Thyroid gland (tissue), 4 donors: Measurements from ENCODE around the gene SPSB4. TPM values are rescaled to one million over a fixed set of nuclear protein-coding genes. Genes with fewer than 3 reads are reported as not detected.

ENCODE experiments used
- DNase-seq, 2 donors: peaks; one replicate each; pipeline ENCODE4 v3.0.0-alpha.2; 2019
- H3K27ac ChIP-seq, 3 donors: fragments of 200-600 bp; sonication (generic); 1 replicate in 2 of 3; 2 replicates in 1 of 3; pipeline ENCODE4 v1.5.1; 2016 to 2019; ENCODE audit warnings: mild to moderate bottlenecking in 1 of 3, moderate library complexity in 1 of 3
- H3K27me3 ChIP-seq: fragments of 200-600 bp; sonication (generic); one replicate; pipeline ENCODE4 v1.5.1; 2019
- H3K36me3 ChIP-seq, 2 donors: fragments of 200-600 bp; sonication (generic); one replicate each; pipeline ENCODE4 v1.5.1; 2016 to 2019
- H3K4me1 ChIP-seq, 2 donors: fragments of 200-600 bp; sonication (generic); one replicate each; pipeline ENCODE4 v1.5.1; 2017 to 2019
- H3K4me3 ChIP-seq, 3 donors: fragments of 200-600 bp; sonication (generic); replicated peaks in 1 of 3; 1 replicate in 2 of 3; 2 replicates in 1 of 3; pipeline ENCODE4 v1.5.1; 2016; ENCODE audit warnings: mild to moderate bottlenecking in 1 of 3
- H3K9me3 ChIP-seq: fragments of 200-600 bp; sonication (generic); one replicate; pipeline ENCODE4 v1.5.1; 2017
- CTCF ChIP-seq, 6 experiments: fragments of 200-600 bp in 3 of 6; fragments of 450-650 bp in 3 of 6; sonication (generic) in 3 of 6; IDR thresholded peaks; one replicate each; pipeline ENCODE4 v1.5.1; 2016 to 2019; ENCODE audit warnings: antibody characterized with exemption in 6 of 6, mild to moderate bottlenecking in 2 of 6, inconsistent platforms in 1 of 6, moderate library complexity in 1 of 6
- POLR2A ChIP-seq, 2 donors: fragments of 450-650 bp; IDR thresholded peaks; one replicate each; pipeline ENCODE4 v1.6.1; 2017; ENCODE audit warnings: antibody characterized with exemption in 2 of 2, mild to moderate bottlenecking in 2 of 2, moderate library complexity in 1 of 2
- WGBS, 2 donors: methylation state at CpG; one replicate each; pipeline ENCODE4 v1.1.5; 2017; 5-methylcytosine and 5-hydroxymethylcytosine counted together
- intact Hi-C: fragments of 100-400 bp; cut with DNase I; formaldehyde crosslinking; loops from one replicate; pipeline ENCODE4 v1.15.1; 2023
- total RNA-seq, 4 donors: library from RNA; depleted of rRNA; stranded (reverse); fragments of >200 nt; gene quantifications; one replicate each; pipeline ENCODE4 v1.2.3, GENCODE V29; 2016

Gene SPSB4
- total RNA-seq, 4 donors from 2014 or later, result 1.2 TPM; not detected in 3

GRCh38 chr3:141045849-141046248 is 5.3 kb upstream of the SPSB4 start:
- Histone ChIP-seq H3K9me3 (no peaks in the 10 kb centered on the region), H3K27me3 (no peaks in the 10 kb centered on the region), H3K4me3 (no peak overlapping the region), H3K27ac (no peak overlapping the region), H3K4me1 (peaks cover 0 to 2% of the 10 kb centered on the region in 2 donors), H3K36me3 (no peaks in the 10 kb centered on the region)
- DNase-seq, result no peak
- 80 to 100% methylated on average over 1 of the region's 1 CpG for WGBS, 2 donors
- TF ChIP-seq CTCF (IDR thresholded peaks at IDR 0.05) (no peak), POLR2A (IDR thresholded peaks at IDR 0.05) (no peak)
- intact Hi-C loops, result no loop called here

GRCh38 chr3:141047168-141047567 is 4.0 kb upstream of the SPSB4 start:
- WGBS, 2 donors, result 86 to 90% methylated on average over 1 of the region's 1 CpG
- TF ChIP-seq POLR2A (IDR thresholded peaks at IDR 0.05) (no peak), CTCF (IDR thresholded peaks at IDR 0.05) (no peak)

GRCh38 chr3:141049681-141050080 is 1.5 kb upstream of the SPSB4 start:
- H3K27me3 ChIP-seq, result peaks cover 5% of the 10 kb centered on the region
- WGBS, 2 donors, result 45 to 53% methylated on average over 2 of the region's 2 CpGs
- H3K4me1 ChIP-seq, result peaks cover 6 to 18% of the 10 kb centered on the region in 2 donors
- no peaks in the 10 kb centered on the region for H3K36me3 ChIP-seq
- intact Hi-C loops, result no loop called here
- DNase-seq, result no peak
- H3K4me3 ChIP-seq, result no peak overlapping the region
- no peak overlapping the region for H3K27ac ChIP-seq
- no peak for TF ChIP-seq CTCF (IDR thresholded peaks at IDR 0.05)
- no peak for TF ChIP-seq POLR2A (IDR thresholded peaks at IDR 0.05)
- H3K9me3 ChIP-seq, result no peaks in the 10 kb centered on the region

More at GRCh38 chr3:141047168-141047567, 4.0 kb upstream of the SPSB4 start:
- Histone ChIP-seq H3K27ac (no peak overlapping the region), H3K27me3 (no peaks in the 10 kb centered on the region), H3K4me1 (peaks cover 6 to 13% of the 10 kb centered on the region in 2 donors), H3K4me3 (no peak overlapping the region), H3K36me3 (no peaks in the 10 kb centered on the region), H3K9me3 (no peaks in the 10 kb centered on the region)
- no peak for DNase-seq
- intact Hi-C loops, result no loop called here

DNA sequence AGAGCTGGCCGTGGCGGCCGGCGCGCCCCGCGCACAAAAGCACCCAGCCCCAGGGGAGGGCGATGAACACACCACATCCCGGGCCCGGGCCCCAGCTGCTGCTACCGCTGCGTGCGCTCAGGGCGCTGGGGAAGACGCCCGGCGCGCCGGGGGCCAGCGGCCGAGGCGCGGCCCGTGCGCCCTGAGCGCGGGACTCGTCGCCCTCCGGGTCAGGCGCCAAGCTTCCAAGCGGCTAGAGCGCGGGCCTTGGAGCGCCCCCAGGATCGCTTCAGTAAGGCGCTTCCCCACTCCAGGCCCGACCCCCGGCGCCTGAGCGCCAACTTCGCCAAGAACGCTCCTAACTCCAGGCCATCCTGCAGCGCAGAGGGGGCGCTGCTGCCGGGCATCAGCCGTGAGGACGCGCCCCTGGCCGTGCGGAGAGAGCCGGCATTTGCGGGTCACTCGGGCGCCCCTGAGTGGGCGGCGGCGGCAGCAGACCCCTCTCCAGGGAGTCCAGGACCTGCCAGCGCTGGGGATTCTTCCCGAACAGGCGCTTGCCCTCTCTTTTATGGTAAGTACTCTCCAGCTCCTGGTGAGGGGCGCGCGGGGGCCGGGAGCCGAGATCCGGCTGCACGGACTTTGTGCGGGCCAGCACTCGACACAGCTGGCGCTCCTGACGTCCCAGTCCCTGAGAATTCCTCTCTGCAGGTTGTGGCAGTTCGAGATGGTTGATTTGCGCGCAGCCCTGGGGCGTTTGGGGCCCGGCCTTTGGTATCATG is 475 bp downstream of the SPSB4 start:
- Histone ChIP-seq H3K27me3 (peaks cover 5% of the 10 kb centered on the region), H3K27ac (no peak overlapping the region), H3K9me3 (no peaks in the 10 kb centered on the region), H3K36me3 (no peaks in the 10 kb centered on the region), H3K4me1 (peaks cover 6 to 18% of the 10 kb centered on the region in 2 donors), H3K4me3 (peak overlapping the region in 1 of 3 donors; percentile 14)
- TF ChIP-seq POLR2A (IDR thresholded peaks at IDR 0.05) (no peak), CTCF (IDR thresholded peaks at IDR 0.05) (no peak)
- intact Hi-C loops, result no loop called here
- no peak for DNase-seq
- 1 to 7% methylated on average over 6 to 31 of the region's 77 CpGs for WGBS, 2 donors
